ENCODE data around the gene FAT1.

DNA sequence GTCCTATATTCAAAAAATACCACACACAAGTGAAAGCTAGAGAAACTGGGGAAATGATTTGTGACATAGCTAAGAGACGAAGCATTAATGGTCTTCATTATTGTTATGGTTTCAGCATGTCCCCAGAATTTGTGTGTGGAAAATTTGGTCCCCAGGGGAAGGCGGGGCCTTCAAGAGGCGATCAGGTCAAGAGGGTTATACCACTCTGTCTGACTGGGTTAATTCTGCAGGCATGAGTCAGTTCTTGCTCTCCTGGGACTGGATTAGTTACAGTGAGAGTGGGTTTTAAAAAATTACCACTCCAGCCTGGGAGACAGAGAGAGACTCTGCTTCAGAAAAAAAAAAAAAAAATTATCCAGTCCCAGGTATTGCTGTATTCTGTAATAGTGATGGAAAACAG is 166.2 kb downstream of the FAT1 start:
- no peak for TF ChIP-seq EZH2 (IDR thresholded peaks at IDR 0.05; ENCODE audit: borderline replicate concordance, low read depth, low read length, poor library complexity, severe bottlenecking)
- no peak for TF ChIP-seq CTCF (conservative IDR thresholded peaks at IDR 0.05; ENCODE audit: low read depth, low read length)

Data from A673 (cell line).